MM.1S (cell line): Measurements from ENCODE around the gene CDH2.

Experiments used
- DNase-seq: peaks from one replicate; pipeline ENCODE4 v3.0.0-alpha.2; 2015
- H2AFZ ChIP-seq: fragments of 300-600 bp; sonication (generic); 2 replicates; pipeline ENCODE4 v1.6.0; 2016; ENCODE audit warnings: antibody characterized with exemption, low read length
- H3F3A ChIP-seq: fragments of 300-600 bp; sonication (generic); 2 replicates; pipeline ENCODE4 v1.6.1; 2016; ENCODE audit warnings: mild to moderate bottlenecking, antibody characterized with exemption, low read length, moderate library complexity, mixed read lengths; ENCODE audit not compliant: insufficient read depth
- H3K27ac ChIP-seq: fragments of 300-600 bp; sonication (generic); 2 replicates; pipeline ENCODE4 v1.5.1; 2016; ENCODE audit warnings: mild to moderate bottlenecking, low read length
- H3K27me3 ChIP-seq: fragments of 300-600 bp; sonication (generic); replicated peaks from 2 replicates; pipeline ENCODE4 v1.6.0; 2016; ENCODE audit warnings: low read length; ENCODE audit not compliant: insufficient read depth
- H3K36me3 ChIP-seq: fragments of 300-600 bp; sonication (generic); replicated peaks from 2 replicates; pipeline ENCODE4 v1.6.1; 2016; ENCODE audit warnings: mild to moderate bottlenecking, low read length, mixed read lengths; ENCODE audit not compliant: insufficient read depth
- H3K4me1 ChIP-seq: fragments of 300-600 bp; sonication (generic); 2 replicates; pipeline ENCODE4 v1.6.1; 2016; ENCODE audit warnings: low read length, mixed read lengths
- H3K4me2 ChIP-seq: fragments of 300-600 bp; sonication (generic); 2 replicates; pipeline ENCODE4 v1.6.0; 2016; ENCODE audit warnings: low read depth, low read length
- H3K4me3 ChIP-seq: fragments of 300-600 bp; sonication (generic); 2 replicates; pipeline ENCODE4 v1.5.1; 2016; ENCODE audit warnings: low read length, mixed read lengths
- H3K79me2 ChIP-seq: fragments of 300-600 bp; sonication (generic); 2 replicates; pipeline ENCODE4 v1.6.1; 2016; ENCODE audit warnings: mixed run types, low read length, mixed read lengths
- H3K9ac ChIP-seq: fragments of 300-600 bp; sonication (generic); 2 replicates; pipeline ENCODE4 v1.6.1; 2016; ENCODE audit warnings: low read length, mixed read lengths
- H3K9me2 ChIP-seq: fragments of 300-600 bp; sonication (generic); replicated peaks from 2 replicates; pipeline ENCODE4 v1.6.1; 2016; ENCODE audit warnings: mild to moderate bottlenecking, low read length, mixed read lengths; ENCODE audit not compliant: insufficient read depth
- H3K9me3 ChIP-seq: fragments of 300-600 bp; sonication (generic); replicated peaks from 2 replicates; pipeline ENCODE4 v1.6.1; 2016; ENCODE audit warnings: mild to moderate bottlenecking, low read length, mixed read lengths; ENCODE audit not compliant: insufficient read depth
- H4K20me1 ChIP-seq: fragments of 300-600 bp; sonication (generic); 2 replicates; pipeline ENCODE4 v1.6.1; 2016; ENCODE audit warnings: mild to moderate bottlenecking, low read length, moderate library complexity, mixed read lengths; ENCODE audit not compliant: insufficient read depth
- CTCF ChIP-seq: fragments of 300-600 bp; sonication (generic); IDR thresholded peaks from 2 replicates; pipeline ENCODE4 v1.5.1; 2016; ENCODE audit warnings: antibody characterized with exemption, low read length, mixed read lengths
- EZH2 ChIP-seq: fragments of 300-600 bp; sonication (generic); optimal IDR thresholded peaks from 2 replicates; pipeline ENCODE3; 2017; ENCODE audit warnings: low read depth, mild to moderate bottlenecking, antibody characterized with exemption, low read length, mixed read lengths
- EZH2phosphoT487 ChIP-seq: fragments of 300-600 bp; sonication (generic); IDR thresholded peaks from 2 replicates; pipeline ENCODE4 v1.6.1; 2018; ENCODE audit warnings: antibody characterized with exemption, low read length

CDH2 gene

GRCh38 chr18:28177828-28178635 is 1.1 kb upstream of the CDH2 start:
- H3K27me3 ChIP-seq: no peaks in the 10 kb centered on the region
- peak overlapping the region; percentile 94 for H3K4me2 ChIP-seq
- H3F3A ChIP-seq: peaks cover 17% of the 10 kb centered on the region
- no peaks in the 10 kb centered on the region for H4K20me1 ChIP-seq
- no peaks in the 10 kb centered on the region for H3K9me3 ChIP-seq
- no peaks in the 10 kb centered on the region for H3K9me2 ChIP-seq
- H3K4me3 ChIP-seq: peak overlapping the region; percentile 69
- peak overlapping the region; percentile 7; the same call in 1 of the 2 replicates for H3K9ac ChIP-seq
- H2AFZ ChIP-seq: peak overlapping the region; percentile 67
- peak; percentile 62 for DNase-seq
- TF ChIP-seq CTCF (peak; percentile 26; the same call in 1 of the 2 replicates), EZH2phosphoT487 (no peak), EZH2 (no peak)
- peaks cover 11% of the 10 kb centered on the region for H3K79me2 ChIP-seq
- H3K4me1 ChIP-seq: peaks cover 14% of the 10 kb centered on the region
- no peaks in the 10 kb centered on the region; the same call in 1 of the 2 replicates for H3K36me3 ChIP-seq
- H3K27ac ChIP-seq: no peak overlapping the region; the same call in 1 of the 2 replicates

GRCh38 chr18:28176698-28176947 is 307 bp downstream of the CDH2 start:
- H3F3A ChIP-seq: peaks cover 17% of the 10 kb centered on the region
- no peaks in the 10 kb centered on the region for H4K20me1 ChIP-seq
- no peak overlapping the region for H3K27ac ChIP-seq
- no peaks in the 10 kb centered on the region for H3K9me2 ChIP-seq
- H3K9me3 ChIP-seq: no peaks in the 10 kb centered on the region
- peak overlapping the region; percentile 54 for H2AFZ ChIP-seq
- peak; percentile 23 for DNase-seq
- H3K9ac ChIP-seq: peak overlapping the region; percentile 41; the same call in 1 of the 2 replicates
- H3K27me3 ChIP-seq: no peaks in the 10 kb centered on the region
- H3K4me2 ChIP-seq: peak overlapping the region; percentile 93
- peaks cover 13% of the 10 kb centered on the region for H3K79me2 ChIP-seq
- H3K4me1 ChIP-seq: peaks cover 14% of the 10 kb centered on the region
- TF ChIP-seq EZH2: no peak
- no peak for TF ChIP-seq CTCF
- no peak for TF ChIP-seq EZH2phosphoT487
- H3K4me3 ChIP-seq: peak overlapping the region; percentile 83
- no peaks in the 10 kb centered on the region; the same call in 1 of the 2 replicates for H3K36me3 ChIP-seq

GRCh38 chr18:28175930-28176697 is 816 bp downstream of the CDH2 start:
- Histone ChIP-seq H3K9me2 (no peaks in the 10 kb centered on the region), H3K4me2 (peak overlapping the region; percentile 93), H2AFZ (peak overlapping the region; percentile 54), H3K9me3 (no peaks in the 10 kb centered on the region), H3K27ac (no peak overlapping the region), H4K20me1 (no peaks in the 10 kb centered on the region), H3K9ac (peak overlapping the region; percentile 41; the same call in 1 of the 2 replicates), H3K79me2 (peaks cover 14% of the 10 kb centered on the region), H3K27me3 (no peaks in the 10 kb centered on the region), H3F3A (peaks cover 17% of the 10 kb centered on the region), H3K4me1 (peaks cover 14% of the 10 kb centered on the region), H3K36me3 (no peaks in the 10 kb centered on the region; the same call in 1 of the 2 replicates), H3K4me3 (peak overlapping the region; percentile 83)
- peak; percentile 31 for DNase-seq
- TF ChIP-seq CTCF (no peak), EZH2phosphoT487 (no peak), EZH2 (no peak)
